HepG2 (cell line): ENCODE results near the gene DHRS11. TPM values are rescaled to one million over a fixed set of nuclear protein-coding genes. Genes with fewer than 3 reads are reported as not detected.

Experiments used
- EEA1 ChIP-seq: sonication (generic); formaldehyde crosslinking; IDR thresholded peaks from 2 replicates; pipeline ENCODE4 v1.5.1; 2020; ENCODE audit warnings: mild to moderate bottlenecking, missing genetic modification reagents, borderline replicate concordance
- GABPB1 ChIP-seq: IDR thresholded peaks from 2 replicates; pipeline ENCODE4 v1.6.1; 2016; ENCODE audit warnings: mild to moderate bottlenecking, missing genetic modification reagents, moderate library complexity, missing compliant biosample characterization
- GLI4 ChIP-seq: sonication (generic); formaldehyde crosslinking; IDR thresholded peaks from 2 replicates; pipeline ENCODE4 v1.5.1; 2020; ENCODE audit warnings: missing genetic modification reagents, mild to moderate bottlenecking, moderate library complexity, borderline replicate concordance
- JARID2 ChIP-seq: sonication (generic); formaldehyde crosslinking; IDR thresholded peaks from 2 replicates; pipeline ENCODE4 v1.8.1; 2023; ENCODE audit warnings: missing genetic modification reagents, inconsistent platforms; ENCODE audit not compliant: insufficient replicate concordance
- POGZ ChIP-seq: sonication (generic); formaldehyde crosslinking; IDR thresholded peaks from 2 replicates; pipeline ENCODE4 v1.4.0; 2020; ENCODE audit warnings: mild to moderate bottlenecking, missing genetic modification reagents
- THYN1 ChIP-seq: sonication (generic); formaldehyde crosslinking; IDR thresholded peaks from 2 replicates; pipeline ENCODE4 v1.8.1; 2023; ENCODE audit warnings: low read depth, mild to moderate bottlenecking, moderate library complexity, missing genetic modification reagents, borderline replicate concordance
- TOPORS ChIP-seq: sonication (generic); formaldehyde crosslinking; IDR thresholded peaks from 2 replicates; pipeline ENCODE4 v1.8.0; 2023; ENCODE audit warnings: mild to moderate bottlenecking, missing genetic modification reagents
- ZFP36L2 ChIP-seq: sonication (generic); formaldehyde crosslinking; IDR thresholded peaks from 2 replicates; pipeline ENCODE4 v1.4.0; 2020; ENCODE audit warnings: missing genetic modification reagents
- ZGPAT ChIP-seq: IDR thresholded peaks from 2 replicates; pipeline ENCODE4 v1.6.1; 2016; ENCODE audit warnings: mild to moderate bottlenecking
- ZKSCAN5 ChIP-seq: sonication (generic); formaldehyde crosslinking; IDR thresholded peaks from 2 replicates; pipeline ENCODE4 v1.5.1; 2020; ENCODE audit warnings: mild to moderate bottlenecking, missing genetic modification reagents
- ZMYM2 ChIP-seq: sonication (generic); formaldehyde crosslinking; IDR thresholded peaks from 2 replicates; pipeline ENCODE4 v1.8.0; 2022; ENCODE audit warnings: mild to moderate bottlenecking, missing genetic modification reagents
- ZNF180 ChIP-seq: sonication (generic); formaldehyde crosslinking; IDR thresholded peaks from 2 replicates; pipeline ENCODE4 v1.4.0; 2020; ENCODE audit warnings: low read depth, missing genetic modification reagents, borderline replicate concordance
- ZNF263 ChIP-seq: sonication (generic); formaldehyde crosslinking; IDR thresholded peaks from 2 replicates; pipeline ENCODE4 v1.4.0; 2020; ENCODE audit warnings: missing genetic modification reagents
- ZNF354B ChIP-seq: sonication (generic); formaldehyde crosslinking; IDR thresholded peaks from 2 replicates; pipeline ENCODE4 v1.8.0; 2022; ENCODE audit warnings: mild to moderate bottlenecking, missing genetic modification reagents
- ZNF407 ChIP-seq: sonication (generic); formaldehyde crosslinking; IDR thresholded peaks from one replicate; pipeline ENCODE4 v1.5.1; 2020; ENCODE audit warnings: mild to moderate bottlenecking, missing genetic modification reagents; ENCODE audit errors: not compliant biosample characterization
- polyA plus RNA-seq, 8 experiments: library from polyadenylated mRNA; depleted of rRNA in 3 of 8; stranded (reverse) in 7 of 8; unstranded in 1 of 8; fragments of >200 nt; fragmentation: Illumina TruSeq in 4 of 8; extraction: Trizol in 4 of 8; gene quantifications; 2 replicates each; pipeline versions ENCODE4 v1.2.1 to v1.2.3, GENCODE V29; 2011 to 2016; ENCODE audit warnings: low read depth in 4 of 8, missing spikeins in 1 of 8, mixed read lengths in 1 of 8; ENCODE audit not compliant: insufficient read depth in 1 of 8
- total RNA-seq, 5 experiments: library from RNA; depleted of rRNA; stranded (reverse); fragments of >200 nt; fragmentation: Illumina TruSeq; extraction: Trizol; gene quantifications; 2 replicates each; pipeline ENCODE4 v1.2.3, GENCODE V29; 2016; ENCODE audit warnings: low read depth in 1 of 5

Gene DHRS11
- total and polyA plus RNA-seq, 2 of the 13 experiments (the other 11 are each of a cell fraction or from before 2014, with no cell fraction given), result 28.4 to 41.9 TPM

- no peak for TF ChIP-seq THYN1 (CRISPR knock-in tag)
- no peak for TF ChIP-seq ZMYM2
- TF ChIP-seq ZFP36L2 (CRISPR knock-in tag), result no peak
- 0 out of 2 replicates have a peak, but pooled peaks have one; percentile 34 for TF ChIP-seq GLI4
- 0 out of 2 replicates have a peak, but pooled peaks have one; percentile 17 for TF ChIP-seq POGZ
- peak; percentile 86 for TF ChIP-seq GABPB1 (CRISPR knock-in tag)
- TF ChIP-seq EEA1 (CRISPR knock-in tag), result no peak
- TF ChIP-seq ZNF407, result no peak
- peak; percentile 77; the same call in 1 of the 2 replicates for TF ChIP-seq ZGPAT (CRISPR knock-in tag)
- TF ChIP-seq ZNF354B (CRISPR knock-in tag), result no peak
- no peak for TF ChIP-seq ZNF180 (CRISPR knock-in tag)
- TF ChIP-seq TOPORS (CRISPR knock-in tag), result peak; percentile 68; the same call in 1 of the 2 replicates
- TF ChIP-seq JARID2 (CRISPR knock-in tag), result no peak
- no peak for TF ChIP-seq ZNF263 (CRISPR knock-in tag)
- TF ChIP-seq ZKSCAN5 (CRISPR knock-in tag), result no peak
These were observed 45.9 kb upstream of the DHRS11 start (continued) for GRCh38 chr17:36545465-36546417.
